Measurements from ENCODE around the gene SPRTN.

The SPRTN gene

DNA sequence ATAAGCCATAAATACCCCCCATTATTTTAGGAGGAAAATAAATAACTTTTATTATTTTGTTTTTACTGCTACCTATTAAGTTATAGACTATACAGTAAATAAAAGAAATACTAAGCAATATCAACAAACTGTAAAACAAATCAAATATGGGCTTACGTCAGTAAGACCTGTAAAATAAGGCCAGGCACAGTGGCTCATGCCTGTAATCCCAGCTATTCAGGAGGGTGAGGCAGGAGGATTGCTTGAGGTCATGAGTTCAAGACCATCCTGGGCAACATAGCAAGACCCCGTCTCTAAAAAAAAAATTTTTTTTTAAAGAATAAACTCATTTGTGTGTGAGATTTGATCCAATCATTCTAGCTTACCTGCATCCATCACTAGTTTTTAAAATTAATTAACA, 66.2 kb downstream of the SPRTN start:
- FAIRE-seq (no peak), DNase-seq (ENCODE audit: insufficient read length, low spot score) (no peak)

Measured in HTR-8/SVneo (cell line).